RWPE1 (cell line): ENCODE data around the gene STMND1.

Experiments
- CTCF ChIA-PET: fragments of 350-600 bp; sonication (Branson Sonifier 250); formaldehyde crosslinking; extraction: SDS; loops from one replicate; lab custom pipeline; 2021; lab: Yijun Ruan, JAX
- POLR2A ChIA-PET: fragments of 400-600 bp; formaldehyde crosslinking; extraction: SDS; loops from one replicate; lab custom pipeline; 2020; ENCODE audit warnings: antibody characterized with exemption; ENCODE audit not compliant: low non-redundant PET; lab: Yijun Ruan, JAX
- DNase-seq: peaks from one replicate; pipeline ENCODE4 v3.0.0; 2012; ENCODE audit warnings: low spot score
- H3K27ac ChIP-seq: fragments of 450-650 bp; 2 replicates; pipeline ENCODE4 v1.5.1; 2017
- TF ChIP-seq, protein P1 (sequence below): fragments of 450-650 bp; conservative IDR thresholded peaks from 2 replicates; pipeline ENCODE4 v1.5.1; 2017; ENCODE audit warnings: low read depth, mild to moderate bottlenecking

STMND1 gene

GRCh38 chr6:17125407-17125806 is 23.6 kb downstream of the STMND1 start:
- no peak for DNase-seq
- TF ChIP-seq, protein P1, sequence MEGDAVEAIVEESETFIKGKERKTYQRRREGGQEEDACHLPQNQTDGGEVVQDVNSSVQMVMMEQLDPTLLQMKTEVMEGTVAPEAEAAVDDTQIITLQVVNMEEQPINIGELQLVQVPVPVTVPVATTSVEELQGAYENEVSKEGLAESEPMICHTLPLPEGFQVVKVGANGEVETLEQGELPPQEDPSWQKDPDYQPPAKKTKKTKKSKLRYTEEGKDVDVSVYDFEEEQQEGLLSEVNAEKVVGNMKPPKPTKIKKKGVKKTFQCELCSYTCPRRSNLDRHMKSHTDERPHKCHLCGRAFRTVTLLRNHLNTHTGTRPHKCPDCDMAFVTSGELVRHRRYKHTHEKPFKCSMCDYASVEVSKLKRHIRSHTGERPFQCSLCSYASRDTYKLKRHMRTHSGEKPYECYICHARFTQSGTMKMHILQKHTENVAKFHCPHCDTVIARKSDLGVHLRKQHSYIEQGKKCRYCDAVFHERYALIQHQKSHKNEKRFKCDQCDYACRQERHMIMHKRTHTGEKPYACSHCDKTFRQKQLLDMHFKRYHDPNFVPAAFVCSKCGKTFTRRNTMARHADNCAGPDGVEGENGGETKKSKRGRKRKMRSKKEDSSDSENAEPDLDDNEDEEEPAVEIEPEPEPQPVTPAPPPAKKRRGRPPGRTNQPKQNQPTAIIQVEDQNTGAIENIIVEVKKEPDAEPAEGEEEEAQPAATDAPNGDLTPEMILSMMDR = no peak
- ChIA-PET POLR2A (no interaction called here), CTCF (no interaction called here)
- H3K27ac ChIP-seq = no peak overlapping the region

GRCh38 chr6:17130786-17131185 is 28.9 kb downstream of the STMND1 start:
- DNase-seq = no peak
- no peak overlapping the region for H3K27ac ChIP-seq
- CTCF ChIA-PET = no interaction called here
- TF ChIP-seq, protein P1 = no peak
- POLR2A ChIA-PET = no interaction called here

- DNase-seq = no peak
- TF ChIP-seq, protein P1 = no peak
- POLR2A ChIA-PET = no interaction called here
- CTCF ChIA-PET = interaction anchor here (0.7 kb wide), 1 partner anchor 453 kb away, joined by 3 read pairs; no protein-coding TSS in a partner anchor
- no peak overlapping the region for H3K27ac ChIP-seq
Observed at GRCh38 chr6:17132967-17133366, 31.1 kb downstream of the STMND1 start.

DNA sequence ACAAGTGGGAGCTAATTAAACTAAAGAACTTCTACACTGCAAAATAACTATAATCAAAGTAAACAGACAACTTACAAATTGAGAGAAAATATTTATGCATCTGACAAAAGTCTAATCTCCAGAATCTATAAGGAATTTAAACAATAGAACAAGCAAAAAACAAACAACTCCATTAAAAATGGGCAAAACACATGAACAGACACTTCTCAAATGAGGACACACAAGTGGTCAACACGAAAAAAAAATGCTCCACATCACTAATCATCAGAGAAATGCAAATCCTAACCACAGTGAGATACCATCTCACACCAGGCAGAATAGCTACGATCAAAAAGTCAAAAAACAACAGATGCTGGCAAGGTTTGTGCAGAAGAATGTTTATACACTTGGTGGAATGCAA is 36.2 kb downstream of the STMND1 start:
- POLR2A ChIA-PET = no interaction called here
- no peak for DNase-seq
- H3K27ac ChIP-seq = no peak overlapping the region
- CTCF ChIA-PET = interaction anchor here (0.7 kb wide), 2 partner anchors 302 to 767 kb away, joined by 3 read pairs; no protein-coding TSS in a partner anchor
- TF ChIP-seq, protein P1 = no peak

DNA sequence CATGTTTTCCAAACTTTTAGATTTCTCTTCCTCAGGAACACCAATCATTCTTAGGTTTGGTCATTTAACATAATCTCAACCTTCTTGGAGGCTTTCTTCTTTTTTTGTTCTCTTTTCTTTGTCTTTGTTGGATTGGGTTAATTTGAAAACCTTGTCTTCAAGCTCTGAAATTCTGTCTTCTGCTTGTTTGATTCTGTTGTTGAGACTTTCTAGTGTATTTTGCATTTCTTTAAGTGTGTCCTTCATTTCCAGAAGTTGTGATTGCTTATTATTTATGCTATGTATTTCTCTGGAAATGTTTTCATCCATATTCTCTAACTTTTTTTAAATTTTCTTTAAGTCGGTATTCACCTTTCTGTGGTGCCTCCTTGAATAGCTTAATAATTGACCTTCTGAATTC is 42.2 kb downstream of the STMND1 start:
- ChIA-PET CTCF (interaction anchor here (0.6 kb wide), 1 partner anchor 45 kb away, joined by 4 read pairs; no protein-coding TSS in a partner anchor), POLR2A (no interaction called here)
- DNase-seq = no peak
- TF ChIP-seq, protein P1 = no peak
- no peak overlapping the region for H3K27ac ChIP-seq

DNA sequence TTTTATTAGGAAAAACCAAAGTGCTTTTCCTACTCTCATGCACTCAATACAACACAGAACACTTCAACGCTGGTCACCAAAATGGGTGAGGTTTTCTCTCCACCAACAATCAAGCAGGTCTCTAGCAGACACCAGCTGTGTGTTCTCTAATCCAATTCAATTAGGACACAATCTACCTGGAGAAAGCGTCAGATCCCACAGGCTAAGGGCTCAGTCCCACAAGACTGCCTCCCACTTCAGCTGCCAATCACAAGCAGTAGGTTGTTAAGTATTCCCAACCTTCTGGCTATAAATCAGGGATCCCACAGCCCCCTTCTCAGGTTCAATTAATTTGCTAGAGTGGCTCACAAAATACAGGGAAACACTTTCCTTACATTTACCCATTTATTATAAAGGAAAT is 47.7 kb downstream of the STMND1 start:
- no peak overlapping the region for H3K27ac ChIP-seq
- CTCF ChIA-PET = no interaction called here
- TF ChIP-seq, protein P1 = no peak
- POLR2A ChIA-PET = no interaction called here
- no peak for DNase-seq

- H3K27ac ChIP-seq = no peak overlapping the region
- no peak for DNase-seq
- CTCF ChIA-PET = interaction anchor here (0.6 kb wide), 2 partner anchors 53 to 433 kb away, joined by 3 read pairs; no protein-coding TSS in a partner anchor
- TF ChIP-seq, protein P1 = no peak
- POLR2A ChIA-PET = no interaction called here
Observed at GRCh38 chr6:17150096-17150495, 48.2 kb downstream of the STMND1 start.
